Uterus (tissue), 4 donors: ENCODE results near the gene C19orf25. TPM values are rescaled to one million over a fixed set of nuclear protein-coding genes. Genes with fewer than 3 reads are reported as not detected.

ENCODE experiments used
- DNase-seq, 2 donors: peaks; one replicate each; pipeline ENCODE4 v3.0.0-alpha.2; 2019 to 2020
- H3K27ac ChIP-seq, 2 donors: fragments of 200-600 bp; sonication (generic); 1 replicate in 1 of 2; 2 replicates in 1 of 2; pipeline ENCODE4 v1.5.1; 2016 to 2018
- H3K27me3 ChIP-seq, 2 donors: fragments of 200-600 bp; sonication (generic); one replicate each; pipeline ENCODE4 v1.5.1; 2018 to 2019; ENCODE audit warnings: control low read depth in 1 of 2
- H3K36me3 ChIP-seq, 2 donors: fragments of 200-600 bp; sonication (generic); one replicate each; pipeline ENCODE4 v1.5.1; 2019; ENCODE audit warnings: control low read depth in 1 of 2
- H3K4me1 ChIP-seq, 2 donors: fragments of 200-600 bp; sonication (generic); one replicate each; pipeline ENCODE4 v1.5.1; 2018 to 2019; ENCODE audit warnings: control low read depth in 1 of 2
- H3K4me3 ChIP-seq, 2 donors: fragments of 200-600 bp; sonication (generic); 1 replicate in 1 of 2; 2 replicates in 1 of 2; pipeline ENCODE4 v1.5.1; 2018 to 2019; ENCODE audit warnings: mild to moderate bottlenecking in 1 of 2
- H3K9me3 ChIP-seq, 2 donors: fragments of 200-600 bp; sonication (generic); one replicate each; pipeline ENCODE4 v1.5.1; 2019; ENCODE audit warnings: control low read depth in 1 of 2
- CTCF ChIP-seq, 4 experiments: fragments of 200-600 bp in 2 of 4; fragments of 450-650 bp in 2 of 4; sonication (generic) in 2 of 4; IDR thresholded peaks; one replicate each; pipeline ENCODE4 v1.5.1; 2016 to 2019; ENCODE audit warnings: antibody characterized with exemption in 4 of 4, mild to moderate bottlenecking in 2 of 4, moderate library complexity in 1 of 4
- POLR2A ChIP-seq, 2 donors: fragments of 450-650 bp; IDR thresholded peaks; one replicate each; pipeline ENCODE4 v1.6.1; 2016; ENCODE audit warnings: antibody characterized with exemption in 2 of 2, mild to moderate bottlenecking in 1 of 2, moderate library complexity in 1 of 2
- intact Hi-C: fragments of 100-400 bp; cut with DNase I; formaldehyde crosslinking; loops from one replicate; pipeline ENCODE4 v1.15.1; 2023; ENCODE audit warnings: low total_unique reads
- total RNA-seq, 4 donors: library from RNA; depleted of rRNA in 3 of 4; stranded (reverse); fragments of >200 nt in 3 of 4; gene quantifications; one replicate each; pipeline versions ENCODE4 v1.1.0 to v1.2.4, GENCODE V29; 2014 to 2023
- donor health status: DM: yes; HTN: yes; CAD: no.

C19orf25 gene
- total RNA-seq, 4 donors from 2014 or later = 17.7 to 32.9 (median 28.9) TPM

- DNase-seq = no peak
- Histone ChIP-seq H3K9me3 (no peaks in the 10 kb centered on the region), H3K27ac (no peak overlapping the region), H3K4me3 (no peak overlapping the region), H3K36me3 (no peaks in the 10 kb centered on the region), H3K27me3 (no peaks in the 10 kb centered on the region), H3K4me1 (no peaks in the 10 kb centered on the region)
- TF ChIP-seq CTCF (IDR thresholded peaks at IDR 0.05) (no peak), POLR2A (IDR thresholded peaks at IDR 0.05) (no peak)
- intact Hi-C loops = no loop called here
Measured at GRCh38 chr19:1497578-1498235, 18.7 kb upstream of the C19orf25 start.

DNA sequence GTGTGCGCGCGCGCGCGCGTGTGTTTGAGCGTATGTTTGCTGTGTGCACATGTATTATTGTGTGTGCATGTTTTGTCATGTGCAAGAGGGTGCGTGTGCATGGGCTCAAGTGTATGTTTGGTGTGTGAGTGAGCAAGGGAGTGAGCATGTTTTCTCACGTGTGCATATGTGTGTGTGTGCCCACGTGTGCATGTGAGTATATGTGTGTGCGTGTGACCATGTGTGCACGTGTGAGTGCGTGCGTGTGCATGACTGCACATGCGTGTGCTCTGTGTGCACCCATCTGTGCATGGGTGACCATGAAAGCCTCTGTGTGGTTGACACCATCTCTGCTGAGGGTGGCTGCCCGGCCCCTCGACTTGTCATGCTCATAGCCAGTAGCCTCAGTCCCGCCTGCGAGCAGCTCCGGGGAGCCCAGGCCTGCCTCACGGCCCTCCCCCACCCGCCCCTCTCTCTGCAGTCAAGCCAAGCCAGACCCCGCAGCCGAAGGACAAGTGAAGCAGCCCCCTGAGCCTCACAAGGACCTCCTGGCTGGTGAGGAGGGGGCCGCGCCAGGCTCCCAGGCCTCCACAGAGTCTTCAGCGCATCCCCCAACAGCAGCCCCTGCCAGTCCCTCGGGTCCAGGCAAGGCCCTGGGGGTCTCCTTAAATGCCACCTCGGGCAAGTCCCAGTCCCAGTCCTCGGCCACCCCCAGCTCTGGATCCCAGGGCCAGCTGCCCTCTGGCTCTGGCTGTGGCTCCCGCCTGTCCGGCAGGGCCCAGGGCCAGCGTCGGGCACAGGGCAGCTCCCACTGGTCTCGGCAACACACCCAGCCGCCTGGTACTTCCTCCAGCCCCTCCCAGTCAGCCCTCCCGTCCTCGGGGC lies 17.9 kb upstream of the C19orf25 start:
- no peak overlapping the region for H3K4me3 ChIP-seq
- no peak overlapping the region for H3K27ac ChIP-seq
- H3K36me3 ChIP-seq = no peaks in the 10 kb centered on the region
- TF ChIP-seq CTCF (IDR thresholded peaks at IDR 0.05) (no peak), POLR2A (IDR thresholded peaks at IDR 0.05) (no peak)
- intact Hi-C loops = no loop called here
- no peak for DNase-seq
- no peaks in the 10 kb centered on the region for H3K27me3 ChIP-seq
- H3K9me3 ChIP-seq = no peaks in the 10 kb centered on the region
- no peaks in the 10 kb centered on the region for H3K4me1 ChIP-seq

- H3K4me3 ChIP-seq = no peak overlapping the region
- no peak for TF ChIP-seq CTCF (IDR thresholded peaks at IDR 0.05)
- TF ChIP-seq POLR2A (IDR thresholded peaks at IDR 0.05) = no peak
- no peaks in the 10 kb centered on the region for H3K4me1 ChIP-seq
- no peaks in the 10 kb centered on the region for H3K9me3 ChIP-seq
- H3K36me3 ChIP-seq = no peaks in the 10 kb centered on the region
- no peaks in the 10 kb centered on the region for H3K27me3 ChIP-seq
- DNase-seq = no peak
- H3K27ac ChIP-seq = no peak overlapping the region
- intact Hi-C loops = no loop called here
Measured at GRCh38 chr19:1495799-1496713, 17.0 kb upstream of the C19orf25 start.

DNA sequence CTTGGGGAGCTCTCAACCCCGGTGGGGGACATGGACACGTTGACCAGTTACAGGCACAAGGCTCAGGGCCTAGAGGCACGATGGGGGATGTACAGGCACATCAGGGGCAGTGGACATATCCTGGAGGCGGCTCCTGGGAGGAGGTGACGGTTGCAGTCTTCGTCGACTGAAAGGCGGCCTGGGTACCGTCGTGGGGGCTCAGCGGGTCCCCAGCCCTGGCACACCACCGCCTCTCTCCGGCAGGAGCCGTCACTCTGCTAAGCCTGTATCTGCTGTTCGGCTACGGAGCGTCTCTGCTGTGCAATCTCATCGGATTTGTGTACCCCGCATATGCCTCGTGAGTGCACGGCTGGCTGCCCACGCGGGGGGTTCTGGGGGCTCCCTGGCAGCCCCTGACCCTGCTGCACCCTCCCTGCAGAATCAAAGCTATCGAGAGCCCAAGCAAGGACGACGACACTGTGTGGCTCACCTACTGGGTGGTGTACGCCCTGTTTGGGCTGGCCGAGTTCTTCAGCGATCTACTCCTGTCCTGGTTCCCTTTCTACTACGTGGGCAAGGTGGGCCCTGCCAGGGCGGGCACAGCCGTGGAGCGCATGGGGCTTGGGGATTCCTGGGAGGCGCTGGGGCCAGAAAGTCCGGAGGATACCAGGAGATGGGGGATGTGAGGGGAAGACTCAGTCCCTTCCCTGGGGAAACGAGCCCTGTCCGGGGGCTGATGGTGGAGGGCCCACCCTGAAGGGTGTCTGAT lies 16.2 kb upstream of the C19orf25 start:
- no peak overlapping the region for H3K4me3 ChIP-seq
- H3K4me1 ChIP-seq = no peaks in the 10 kb centered on the region
- no peak for TF ChIP-seq CTCF (IDR thresholded peaks at IDR 0.05)
- no peak for TF ChIP-seq POLR2A (IDR thresholded peaks at IDR 0.05)
- H3K36me3 ChIP-seq = no peaks in the 10 kb centered on the region
- H3K27ac ChIP-seq = no peak overlapping the region
- no peak for DNase-seq
- intact Hi-C loops = no loop called here
- no peaks in the 10 kb centered on the region for H3K9me3 ChIP-seq
- no peaks in the 10 kb centered on the region for H3K27me3 ChIP-seq
